GM12801 (cell line): Measurements from ENCODE around the gene SYNE3.

Experiments
- CTCF ChIP-seq: IDR thresholded peaks from one replicate; pipeline ENCODE4 v1.5.1; 2011; ENCODE audit warnings: control low read depth; ENCODE audit not compliant: insufficient read length; ENCODE audit errors: extremely low read depth

SYNE3 gene

GRCh38 chr14:95533391-95533821 is 17.0 kb upstream of the SYNE3 start:
- no peak for TF ChIP-seq CTCF

GRCh38 chr14:95531969-95532368 is 15.5 kb upstream of the SYNE3 start:
- no peak for TF ChIP-seq CTCF

- no peak for TF ChIP-seq CTCF
Measured at GRCh38 chr14:95531473-95531872, 15.0 kb upstream of the SYNE3 start.

- no peak for TF ChIP-seq CTCF
Measured at GRCh38 chr14:95530473-95531276, 14.2 kb upstream of the SYNE3 start.

GRCh38 chr14:95529216-95529615 is 12.8 kb upstream of the SYNE3 start:
- no peak for TF ChIP-seq CTCF

- no peak for TF ChIP-seq CTCF
Measured at GRCh38 chr14:95527387-95528002, 11.0 kb upstream of the SYNE3 start.

GRCh38 chr14:95526483-95527386 is 10.3 kb upstream of the SYNE3 start:
- TF ChIP-seq CTCF: no peak
